K562 (cell line): ENCODE results near the gene FNBP1. TPM values are rescaled to one million over a fixed set of nuclear protein-coding genes. Genes with fewer than 3 reads are reported as not detected.

Source experiments
- ASH1L ChIP-seq: fragments of 450-650 bp; IDR thresholded peaks from 2 replicates; pipeline ENCODE4 v1.6.1; 2018; ENCODE audit warnings: borderline replicate concordance, mild to moderate bottlenecking, low read depth; ENCODE audit not compliant: partially characterized antibody
- GABPA ChIP-seq: fragments of 200-800 bp; sonication (Bioruptor generic); conservative IDR thresholded peaks from 2 replicates; pipeline ENCODE4 v1.6.1; 2016; ENCODE audit warnings: low read depth, missing genetic modification characterization, missing compliant biosample characterization
- NR4A1 ChIP-seq, 2 experiments: fragments of 250-450 bp in 1 of 2; fragments of 450-650 bp in 1 of 2; sonication (Bioruptor Pico) in 1 of 2; IDR thresholded peaks; 2 replicates each; pipeline versions ENCODE4 v1.4.0 to v1.6.1; 2016 to 2020; ENCODE audit warnings: mild to moderate bottlenecking in 2 of 2, missing compliant biosample characterization in 1 of 2, missing genetic modification characterization in 1 of 2, moderate library complexity in 1 of 2
- REST ChIP-seq, 2 experiments: fragments of 450-650 bp; formaldehyde crosslinking in 1 of 2; IDR thresholded peaks; 2 replicates each; pipeline versions ENCODE4 v1.4.0 to v1.6.1; 2014 to 2020; ENCODE audit warnings: mild to moderate bottlenecking in 2 of 2, borderline replicate concordance in 1 of 2, low read depth in 1 of 2
- polyA plus RNA-seq, 8 experiments: library from polyadenylated mRNA; depleted of rRNA in 4 of 8; stranded (reverse) in 5 of 8; unstranded in 3 of 8; fragments of >200 nt; fragmentation: Nextera tagmentation in 2 of 8; fragmentation: Illumina TruSeq in 1 of 8; extraction: Ambion mirVana in 2 of 8; extraction: Trizol in 1 of 8; gene quantifications; 2 replicates each; pipeline versions ENCODE4 v1.2.1 to v1.2.3, GENCODE V29; 2011 to 2014; ENCODE audit warnings: inconsistent platforms in 1 of 8, missing spikeins in 1 of 8
- total RNA-seq, 7 experiments: library from RNA; depleted of rRNA in 6 of 7; stranded (reverse); fragments of >200 nt in 6 of 7; fragmentation: Illumina TruSeq in 2 of 7; extraction: Trizol in 2 of 7; gene quantifications; 2 replicates each; pipeline versions ENCODE4 v1.2.1 to v1.2.3, GENCODE V29; 2011 to 2021; ENCODE audit warnings: low replicate concordance in 1 of 7

Gene FNBP1
- total and polyA plus RNA-seq, 9 of the 15 experiments (the other 6 are each of a cell fraction or from before 2014, with no cell fraction given) = 1.8 to 14.9 (median 7.6) TPM

- no peak for TF ChIP-seq NR4A1 (CRISPR knock-in tag; IDR thresholded peaks at IDR 0.05)
- TF ChIP-seq NR4A1 (tag; IDR thresholded peaks at IDR 0.05) = no peak
- TF ChIP-seq GABPA (tag) = no peak
- TF ChIP-seq ASH1L = no peak
- TF ChIP-seq REST (IDR thresholded peaks at IDR 0.05; ENCODE audit: borderline replicate concordance) = peak; percentile 5; the same call in 1 of the 2 replicates
- no peak for TF ChIP-seq REST (CRISPR knock-in tag; IDR thresholded peaks at IDR 0.05; ENCODE audit: low read depth)
These were observed 88.0 kb downstream of the FNBP1 start (continued) for GRCh38 chr9:129954868-129955550.
